Astrocyte of the spinal cord (primary cell): ENCODE data around the gene NRXN3.

Experiments
- DNase-seq: peaks from one replicate; pipeline ENCODE4 v3.0.0; 2011; ENCODE audit warnings: low read depth, low spot score
- H3K4me3 ChIP-seq: 2 replicates; pipeline ENCODE4 v1.5.1; 2011; ENCODE audit warnings: low read depth, mild to moderate bottlenecking, low read length, moderate library complexity
- in situ Hi-C: cut with HindIII; loops from 2 replicates; pipeline ENCODE4 v1.10.0; 2017; ENCODE audit warnings: low sequenced_read_pairs
- TF ChIP-seq, protein P1 (sequence below): IDR thresholded peaks from 2 replicates; pipeline ENCODE4 v1.5.1; 2012; ENCODE audit warnings: low read depth, mild to moderate bottlenecking, low read length, inconsistent platforms

Gene NRXN3

DNA sequence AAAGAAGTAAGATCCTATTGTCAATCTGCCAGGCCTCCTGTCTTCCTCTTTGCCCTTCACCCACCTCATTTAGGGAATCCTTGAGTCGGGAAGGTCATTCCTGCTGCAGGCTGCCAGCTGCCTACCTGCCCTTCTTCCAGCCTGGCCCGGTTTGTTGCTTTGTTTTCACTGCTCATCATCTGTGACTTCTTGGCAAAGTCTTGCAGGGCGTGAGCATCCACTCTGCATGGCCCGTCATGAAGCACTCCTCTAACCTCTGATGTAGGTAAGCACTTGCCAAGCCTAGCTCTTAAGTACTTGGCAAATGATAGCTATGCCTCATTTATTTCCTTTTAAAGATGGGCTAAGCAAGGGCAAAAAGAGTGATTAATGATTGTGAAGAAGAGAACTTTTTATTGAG lies 192.8 kb downstream of the NRXN3 start:
- TF ChIP-seq, protein P1, sequence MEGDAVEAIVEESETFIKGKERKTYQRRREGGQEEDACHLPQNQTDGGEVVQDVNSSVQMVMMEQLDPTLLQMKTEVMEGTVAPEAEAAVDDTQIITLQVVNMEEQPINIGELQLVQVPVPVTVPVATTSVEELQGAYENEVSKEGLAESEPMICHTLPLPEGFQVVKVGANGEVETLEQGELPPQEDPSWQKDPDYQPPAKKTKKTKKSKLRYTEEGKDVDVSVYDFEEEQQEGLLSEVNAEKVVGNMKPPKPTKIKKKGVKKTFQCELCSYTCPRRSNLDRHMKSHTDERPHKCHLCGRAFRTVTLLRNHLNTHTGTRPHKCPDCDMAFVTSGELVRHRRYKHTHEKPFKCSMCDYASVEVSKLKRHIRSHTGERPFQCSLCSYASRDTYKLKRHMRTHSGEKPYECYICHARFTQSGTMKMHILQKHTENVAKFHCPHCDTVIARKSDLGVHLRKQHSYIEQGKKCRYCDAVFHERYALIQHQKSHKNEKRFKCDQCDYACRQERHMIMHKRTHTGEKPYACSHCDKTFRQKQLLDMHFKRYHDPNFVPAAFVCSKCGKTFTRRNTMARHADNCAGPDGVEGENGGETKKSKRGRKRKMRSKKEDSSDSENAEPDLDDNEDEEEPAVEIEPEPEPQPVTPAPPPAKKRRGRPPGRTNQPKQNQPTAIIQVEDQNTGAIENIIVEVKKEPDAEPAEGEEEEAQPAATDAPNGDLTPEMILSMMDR = no peak
- DNase-seq = no peak
- in situ Hi-C loops = no loop called here
- H3K4me3 ChIP-seq = no peak overlapping the region

DNA sequence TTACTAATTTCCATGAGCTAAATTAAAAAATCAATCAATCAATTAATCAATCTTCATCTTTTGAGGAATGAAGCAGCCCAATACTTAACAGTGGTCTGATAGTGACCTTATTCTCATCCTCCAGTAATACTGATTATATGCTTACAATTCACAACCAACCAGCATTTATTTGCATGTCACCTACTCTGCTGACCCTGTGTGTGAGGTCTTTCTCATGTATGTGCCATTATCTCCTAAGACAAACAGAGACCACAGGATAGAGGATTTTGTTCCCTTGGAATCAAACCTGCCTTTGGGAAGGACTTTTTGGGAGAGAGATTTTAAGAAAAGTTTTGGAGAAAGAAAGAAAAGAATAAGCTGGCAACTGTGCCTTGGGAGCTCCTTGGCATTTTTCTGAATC lies 197.2 kb downstream of the NRXN3 start:
- TF ChIP-seq, protein P1 = no peak
- no peak overlapping the region for H3K4me3 ChIP-seq
- in situ Hi-C loops = no loop called here
- no peak for DNase-seq

DNA sequence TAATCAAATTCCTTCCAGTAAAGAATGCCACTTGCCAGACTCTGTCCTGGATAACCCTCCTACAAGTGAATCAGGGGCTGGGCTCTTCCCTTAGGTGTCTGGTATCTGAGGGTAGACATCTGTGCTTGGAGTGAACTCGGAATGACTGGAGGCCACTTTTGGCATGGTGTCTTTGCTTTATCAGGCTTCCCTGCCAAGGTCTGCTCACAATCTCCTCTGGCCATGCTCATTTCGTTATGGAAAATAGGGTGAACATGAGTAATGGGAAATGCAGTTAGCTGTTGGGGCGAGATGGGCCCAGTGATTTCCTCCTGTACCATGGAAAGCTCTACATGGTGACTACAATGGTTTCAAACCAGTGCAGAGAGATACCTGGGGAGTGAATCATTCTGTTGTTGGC lies 212.9 kb downstream of the NRXN3 start:
- no peak for DNase-seq
- no peak overlapping the region for H3K4me3 ChIP-seq
- in situ Hi-C loops = no loop called here
- TF ChIP-seq, protein P1 = no peak

DNA sequence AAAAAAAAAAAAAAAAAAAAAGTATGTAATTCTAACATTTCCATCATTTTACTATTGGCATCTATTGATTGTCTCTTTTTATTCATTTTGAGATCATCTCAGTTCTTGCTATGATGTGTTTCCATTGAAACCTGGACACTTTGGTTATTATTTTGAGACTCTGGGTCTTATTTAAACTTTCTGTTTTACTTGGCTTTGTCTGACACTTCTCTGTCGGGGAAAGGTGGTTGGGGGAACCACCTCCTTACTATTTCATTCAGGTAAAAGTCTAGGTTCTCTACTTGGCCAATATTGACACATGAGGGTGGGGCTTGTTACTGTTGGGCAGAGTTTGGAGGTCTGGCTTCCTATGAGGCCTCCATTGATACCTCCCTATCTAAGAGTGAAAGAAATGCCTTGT lies 228.0 kb downstream of the NRXN3 start:
- no peak overlapping the region for H3K4me3 ChIP-seq
- TF ChIP-seq, protein P1 = no peak
- in situ Hi-C loops = no loop called here
- no peak for DNase-seq

DNA sequence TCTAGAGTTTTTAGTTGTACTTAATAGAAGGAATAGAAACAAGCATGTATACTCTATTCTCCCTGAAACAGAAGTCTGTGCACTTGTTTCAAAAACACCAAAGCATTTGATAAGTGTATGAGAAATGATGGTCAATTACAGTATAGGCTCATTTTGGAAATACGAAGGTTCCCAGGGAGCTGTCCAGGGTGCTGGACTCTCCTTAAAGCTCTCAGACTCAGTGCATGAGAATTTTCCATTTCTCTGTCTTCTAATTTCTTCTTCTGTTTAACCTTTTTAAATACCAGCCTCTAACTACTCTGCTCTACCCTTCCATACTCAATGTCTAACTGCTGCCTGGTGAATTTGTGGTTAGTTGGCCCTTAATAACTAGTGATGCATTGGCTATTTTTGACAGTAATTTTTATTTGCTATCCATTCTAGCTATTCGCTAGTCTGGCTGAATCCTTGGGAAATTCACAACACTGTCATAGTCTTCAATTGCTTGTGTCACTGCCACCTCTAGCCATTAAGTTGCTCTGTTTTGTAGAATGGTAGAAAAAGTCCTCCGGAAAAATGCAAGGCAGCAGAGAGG lies 229.2 kb downstream of the NRXN3 start:
- TF ChIP-seq, protein P1 = no peak
- DNase-seq = peak; percentile 48
- in situ Hi-C loops = no loop called here
- H3K4me3 ChIP-seq = no peak overlapping the region

DNA sequence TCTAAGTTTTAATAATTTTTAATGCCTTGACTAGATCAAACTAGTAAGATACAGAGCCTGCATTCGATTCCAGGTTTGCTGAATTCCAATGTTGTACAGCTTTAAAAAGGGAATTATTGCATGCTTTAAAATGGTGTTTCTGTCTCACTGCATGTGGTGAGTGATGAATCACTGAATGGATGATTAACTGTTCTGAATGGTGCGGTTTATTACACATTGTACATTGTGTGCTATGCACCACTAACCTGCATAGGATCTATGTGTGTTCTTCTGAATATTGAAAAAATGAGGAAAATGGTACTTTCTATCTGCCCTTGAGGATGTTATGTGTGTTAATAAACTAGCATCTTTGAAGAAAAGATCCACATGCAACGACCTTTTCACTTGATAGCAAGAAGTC lies 231.7 kb downstream of the NRXN3 start:
- peak; percentile 42 for DNase-seq
- TF ChIP-seq, protein P1 = no peak

More for the DNA sequence above, 231.7 kb downstream of the NRXN3 start:
- H3K4me3 ChIP-seq = no peak overlapping the region
- in situ Hi-C loops = no loop called here
